HepG2 (cell line): ENCODE measurements around the gene SPAG5. TPM values are rescaled to one million over a fixed set of nuclear protein-coding genes. Genes with fewer than 3 reads are reported as not detected.

Experiments used
- ATAC-seq: fragments of 200-7000 bp; cut with Tn5 transposase; 3 replicates; pipeline ENCODE4 v1.9.1; 2020; ENCODE audit warnings: mild to moderate bottlenecking, moderate library complexity
- BruUV-seq: library from RNA; stranded (reverse); fragments of 400-500 nt; replicated peaks from 2 replicates; lab custom pipeline; 2021; lab: Mats Ljungman, UMichigan
- CTCF ChIA-PET: fragments of 300-600 bp; formaldehyde crosslinking; extraction: SDS; loops from one replicate; lab custom pipeline; 2021; ENCODE audit warnings: low total read pairs, inconsistent platforms, low intra/inter-chr PET ratio; lab: Yijun Ruan, JAX
- POLR2A ChIA-PET: fragments of 350-600 bp; sonication (Branson Sonifier 250); formaldehyde crosslinking; loops from one replicate; lab custom pipeline; 2020; ENCODE audit warnings: antibody characterized with exemption, inconsistent platforms; lab: Yijun Ruan, JAX
- DNase-seq: peaks from one replicate; pipeline ENCODE4 v3.0.0-alpha.2; 2015; ENCODE audit warnings: low spot score
- FAIRE-seq: peaks from 3 replicates; lab custom pipeline; 2011; peaks lifted over from hg19 to GRCh38; lab: Jason Lieb, UNC
- H2AFZ ChIP-seq: one replicate; pipeline ENCODE4 v1.6.1; 2011; ENCODE audit warnings: low read length, inconsistent platforms
- H3K27ac ChIP-seq: fragments of 300-600 bp; 3 replicates; pipeline ENCODE4 v1.8.0; 2011; ENCODE audit warnings: mixed run types, mild to moderate bottlenecking, mixed read lengths, low read length, inconsistent platforms; ENCODE audit not compliant: insufficient read depth; ENCODE audit errors: extremely low read length
- H3K27me3 ChIP-seq, 2 experiments: fragments of 200-600 bp in 1 of 2; 2 replicates in 1 of 2; 3 replicates in 1 of 2; pipeline versions ENCODE4 v1.6.0 to v1.8.0; 2011; ENCODE audit warnings: low read length in 2 of 2, mild to moderate bottlenecking in 2 of 2, moderate library complexity in 2 of 2, inconsistent platforms in 1 of 2; ENCODE audit not compliant: insufficient read depth in 2 of 2, control insufficient read depth in 1 of 2
- H3K36me3 ChIP-seq, 2 experiments: fragments of 200-600 bp in 1 of 2; replicated peaks in 1 of 2; 2 replicates in 1 of 2; 3 replicates in 1 of 2; pipeline versions ENCODE4 v1.5.1 to v1.8.0; 2011; ENCODE audit warnings: low read length in 2 of 2, inconsistent platforms in 1 of 2; ENCODE audit not compliant: insufficient read depth in 2 of 2, control insufficient read depth in 1 of 2
- H3K4me1 ChIP-seq: 2 replicates; pipeline ENCODE4 v1.5.1; 2012; ENCODE audit warnings: low read length, inconsistent platforms; ENCODE audit not compliant: insufficient read depth
- H3K4me2 ChIP-seq: 2 replicates; pipeline ENCODE4 v1.6.0; 2011; ENCODE audit warnings: low read depth, low read length, inconsistent platforms
- H3K4me3 ChIP-seq, 3 experiments: fragments of 200-600 bp in 1 of 3; sonication (generic), shearing (Covaris generic) in 1 of 3; replicated peaks in 1 of 3; 2 replicates each; pipeline ENCODE4 v1.5.1; 2011 to 2016; ENCODE audit warnings: low read length in 3 of 3, inconsistent platforms in 2 of 3, low read depth in 2 of 3, mild to moderate bottlenecking in 2 of 3, control low read depth in 1 of 3, mixed read lengths in 1 of 3; ENCODE audit not compliant: insufficient read depth in 1 of 3
- H3K79me2 ChIP-seq: one replicate; pipeline ENCODE4 v1.6.1; 2011; ENCODE audit warnings: low read length, inconsistent platforms; ENCODE audit not compliant: insufficient read depth
- H3K9ac ChIP-seq: 2 replicates; pipeline ENCODE4 v1.6.0; 2011; ENCODE audit warnings: mild to moderate bottlenecking, low read depth, low read length, inconsistent platforms; ENCODE audit not compliant: insufficient read depth
- H3K9me3 ChIP-seq: 2 replicates; pipeline ENCODE4 v1.5.1; 2012; ENCODE audit warnings: mild to moderate bottlenecking, low read length
- H4K20me1 ChIP-seq: 2 replicates; pipeline ENCODE4 v1.6.0; 2011; ENCODE audit warnings: inconsistent platforms, mild to moderate bottlenecking, low read length, moderate library complexity; ENCODE audit not compliant: insufficient read depth
- ARID2 ChIP-seq: sonication (generic); formaldehyde crosslinking; IDR thresholded peaks from 2 replicates; pipeline ENCODE4 v1.8.1; 2022; ENCODE audit warnings: mild to moderate bottlenecking, missing genetic modification reagents, borderline replicate concordance
- EED ChIP-seq: sonication (generic); formaldehyde crosslinking; IDR thresholded peaks from 2 replicates; pipeline ENCODE4 v1.5.0; 2020; ENCODE audit warnings: mild to moderate bottlenecking, missing genetic modification reagents
- JDP2 ChIP-seq: sonication (generic); formaldehyde crosslinking; IDR thresholded peaks from 2 replicates; pipeline ENCODE4 v1.8.1; 2022; ENCODE audit warnings: missing genetic modification reagents, borderline replicate concordance
- KDM3A ChIP-seq: IDR thresholded peaks from 2 replicates; pipeline ENCODE4 v1.6.1; 2018; ENCODE audit warnings: low read depth, missing compliant biosample characterization
- RXRA ChIP-seq: sonication (generic); formaldehyde crosslinking; IDR thresholded peaks from 2 replicates; pipeline ENCODE4 v1.5.1; 2020; ENCODE audit warnings: missing genetic modification reagents
- SCMH1 ChIP-seq: sonication (generic); formaldehyde crosslinking; IDR thresholded peaks from 2 replicates; pipeline ENCODE4 v1.9.0; 2021; ENCODE audit warnings: missing genetic modification reagents, mild to moderate bottlenecking, borderline replicate concordance
- ZNF121 ChIP-seq: sonication (generic); formaldehyde crosslinking; IDR thresholded peaks from 2 replicates; pipeline ENCODE4 v1.5.0; 2020; ENCODE audit warnings: mild to moderate bottlenecking, missing genetic modification reagents
- ZNF260 ChIP-seq: sonication (generic); formaldehyde crosslinking; IDR thresholded peaks from 2 replicates; pipeline ENCODE4 v1.4.0; 2020; ENCODE audit warnings: missing genetic modification reagents, low read depth, mild to moderate bottlenecking, borderline replicate concordance
- ZNF354B ChIP-seq: sonication (generic); formaldehyde crosslinking; IDR thresholded peaks from 2 replicates; pipeline ENCODE4 v1.8.0; 2022; ENCODE audit warnings: mild to moderate bottlenecking, missing genetic modification reagents
- ZNF407 ChIP-seq: sonication (generic); formaldehyde crosslinking; IDR thresholded peaks from one replicate; pipeline ENCODE4 v1.5.1; 2020; ENCODE audit warnings: mild to moderate bottlenecking, missing genetic modification reagents; ENCODE audit errors: not compliant biosample characterization
- ZNF496 ChIP-seq: sonication (generic); formaldehyde crosslinking; IDR thresholded peaks from 2 replicates; pipeline ENCODE4 v1.8.1; 2023; ENCODE audit warnings: mild to moderate bottlenecking, moderate library complexity, missing genetic modification reagents; ENCODE audit not compliant: insufficient replicate concordance
- WGBS: methylation state at CpG from one replicate; pipeline ENCODE4 v1.1.6; 2017; ENCODE audit warnings: low lambda C conversion rate; 5-methylcytosine and 5-hydroxymethylcytosine counted together
- in situ Hi-C: cut with HindIII; loops from 2 replicates; pipeline ENCODE4 v1.10.0; 2017; ENCODE audit warnings: low pct_unique_long_range_greater_than_20kb; ENCODE audit not compliant: extremely low pct_ligation_motif_present
- intact Hi-C: fragments of 100-400 bp; cut with micrococcal nuclease; formaldehyde crosslinking; loops from one replicate; pipeline ENCODE4 v1.10.0; 2022; ENCODE audit not compliant: unreplicated experiment
- polyA plus RNA-seq, 8 experiments: library from polyadenylated mRNA; depleted of rRNA in 3 of 8; stranded (reverse) in 7 of 8; unstranded in 1 of 8; fragments of >200 nt; fragmentation: Illumina TruSeq in 4 of 8; extraction: Trizol in 4 of 8; gene quantifications; 2 replicates each; pipeline versions ENCODE4 v1.2.1 to v1.2.3, GENCODE V29; 2011 to 2016; ENCODE audit warnings: low read depth in 4 of 8, missing spikeins in 1 of 8, mixed read lengths in 1 of 8; ENCODE audit not compliant: insufficient read depth in 1 of 8
- total RNA-seq, 5 experiments: library from RNA; depleted of rRNA; stranded (reverse); fragments of >200 nt; fragmentation: Illumina TruSeq; extraction: Trizol; gene quantifications; 2 replicates each; pipeline ENCODE4 v1.2.3, GENCODE V29; 2016; ENCODE audit warnings: low read depth in 1 of 5

The SPAG5 gene
- total and polyA plus RNA-seq, 2 of the 13 experiments (the other 11 are each of a cell fraction or from before 2014, with no cell fraction given), result 41.4 to 98.0 TPM

- Histone ChIP-seq H2AFZ (no peak overlapping the region), H3K79me2 (no peaks in the 10 kb centered on the region), H3K9me3 (no peaks in the 10 kb centered on the region), H3K4me3 (no peak overlapping the region), H3K27me3 (no peaks in the 10 kb centered on the region), H3K4me2 (no peak overlapping the region; the same call in 1 of the 2 replicates), H4K20me1 (no peaks in the 10 kb centered on the region), H3K4me1 (peaks cover 44% of the 10 kb centered on the region), H3K36me3 (peaks cover 3 to 11% of the 10 kb centered on the region in 2 experiments; a peak in 4 of 5 replicates), H3K9ac (no peak overlapping the region), H3K27ac (no peak overlapping the region)
- DNase-seq (no peak), FAIRE-seq (no peak), ATAC-seq (no peak)
- TF ChIP-seq EED (CRISPR knock-in tag) (no peak), ZNF121 (CRISPR knock-in tag) (no peak), ZNF407 (CRISPR knock-in tag) (no peak), ARID2 (no peak), SCMH1 (CRISPR knock-in tag) (no peak), KDM3A (CRISPR knock-in tag) (no peak), ZNF260 (CRISPR knock-in tag) (no peak), RXRA (CRISPR knock-in tag) (no peak), ZNF496 (CRISPR knock-in tag) (no peak), JDP2 (CRISPR knock-in tag) (no peak), ZNF354B (CRISPR knock-in tag) (no peak)
- ChIA-PET CTCF (interaction anchor here (1.9 kb wide), 1 partner anchor 64 kb away, joined by 5 read pairs; the partner anchor contains the start of gene RSKR), POLR2A (no interaction called here)
- in situ Hi-C loops (no loop called here), intact Hi-C loops (loop anchor here (2.0 kb wide), 1 partner anchor 63 kb away; no protein-coding TSS in a partner anchor)
- 76% methylated on average over 2 of the region's 3 CpGs for WGBS
- BruUV-seq, result no TSS peak
Measured at GRCh38 chr17:28549236-28550132, 49.3 kb downstream of the SPAG5 start.
